NOMO-1 treated with DMSO at 0.1 percent for 48 hours (cell line): Measurements from ENCODE around the gene FMNL2.

Source experiments
- DNase-seq: peaks from one replicate; lab custom pipeline; 2025; ENCODE audit not compliant: unreplicated experiment; lab: John Stamatoyannopoulos, UW

FMNL2 gene

DNA sequence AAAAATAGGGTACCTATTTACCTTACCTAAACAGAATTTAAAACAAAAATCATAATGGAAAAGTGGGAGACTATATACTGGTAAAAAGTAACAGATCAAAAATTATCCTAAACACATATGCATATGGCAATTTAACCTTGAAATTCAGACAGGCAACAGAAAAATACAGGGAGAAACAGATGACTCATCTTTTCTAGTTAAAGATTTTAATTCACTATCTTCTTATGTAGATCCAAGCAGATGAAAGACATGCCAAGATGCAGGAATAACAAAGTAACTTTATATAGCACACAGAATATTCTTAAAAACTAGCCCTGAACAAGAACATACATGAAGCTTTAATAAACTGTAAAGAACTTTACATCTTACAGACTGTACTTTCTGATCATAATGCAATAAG lies 351.3 kb downstream of the FMNL2 start:
- no peak for DNase-seq

GRCh38 chr2:152693033-152693432 lies 358.1 kb downstream of the FMNL2 start:
- no peak for DNase-seq

GRCh38 chr2:152694161-152694661 lies 359.2 kb downstream of the FMNL2 start:
- no peak for DNase-seq

DNA sequence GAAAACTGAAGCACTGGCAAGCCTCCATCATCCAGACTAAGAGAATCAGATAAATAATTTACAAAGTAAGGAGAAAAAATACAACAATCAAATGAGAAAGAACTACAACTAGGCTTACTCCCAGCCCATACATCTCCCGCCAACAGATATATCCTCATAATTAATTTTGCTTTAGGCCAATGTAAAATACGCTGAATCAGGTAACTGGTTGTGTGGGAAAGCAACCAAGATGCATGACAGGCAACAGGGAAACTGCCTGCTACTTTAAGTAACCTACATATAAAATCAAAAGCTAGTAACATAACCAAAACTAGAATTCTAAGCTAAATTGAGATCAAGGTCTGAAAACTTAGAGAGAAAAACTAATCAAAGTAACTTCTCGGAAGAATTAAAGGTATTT lies 360.8 kb downstream of the FMNL2 start:
- no peak for DNase-seq

DNA sequence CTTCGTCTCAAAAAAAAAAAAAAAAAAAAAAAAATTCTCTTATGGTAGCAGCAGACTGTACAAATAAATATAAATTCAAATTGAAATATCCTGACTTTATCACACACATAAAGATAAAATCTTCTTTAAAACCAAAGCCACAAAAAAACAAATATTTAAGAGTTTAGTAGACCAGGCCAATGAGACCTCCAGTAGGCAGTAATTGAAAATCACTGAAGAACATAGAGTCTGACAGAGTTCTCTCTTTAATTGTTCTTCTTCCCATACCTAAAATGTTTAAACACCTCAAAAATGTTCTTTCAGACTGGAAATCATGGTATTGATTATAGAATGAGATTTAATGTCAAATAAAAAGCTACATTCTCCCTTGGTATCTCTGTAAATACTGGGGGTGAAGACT lies 361.5 kb downstream of the FMNL2 start:
- DNase-seq, result no peak
